Measurements from ENCODE around the gene FAM24A. TPM values are rescaled to one million over a fixed set of nuclear protein-coding genes. Genes with fewer than 3 reads are reported as not detected.
A peak's percentile ranks its signal among the peaks of the same experiment; 100 is the strongest.

FAM24A gene
- polyA plus RNA-seq, 1 donor from 2014 or later, result not detected

DNA sequence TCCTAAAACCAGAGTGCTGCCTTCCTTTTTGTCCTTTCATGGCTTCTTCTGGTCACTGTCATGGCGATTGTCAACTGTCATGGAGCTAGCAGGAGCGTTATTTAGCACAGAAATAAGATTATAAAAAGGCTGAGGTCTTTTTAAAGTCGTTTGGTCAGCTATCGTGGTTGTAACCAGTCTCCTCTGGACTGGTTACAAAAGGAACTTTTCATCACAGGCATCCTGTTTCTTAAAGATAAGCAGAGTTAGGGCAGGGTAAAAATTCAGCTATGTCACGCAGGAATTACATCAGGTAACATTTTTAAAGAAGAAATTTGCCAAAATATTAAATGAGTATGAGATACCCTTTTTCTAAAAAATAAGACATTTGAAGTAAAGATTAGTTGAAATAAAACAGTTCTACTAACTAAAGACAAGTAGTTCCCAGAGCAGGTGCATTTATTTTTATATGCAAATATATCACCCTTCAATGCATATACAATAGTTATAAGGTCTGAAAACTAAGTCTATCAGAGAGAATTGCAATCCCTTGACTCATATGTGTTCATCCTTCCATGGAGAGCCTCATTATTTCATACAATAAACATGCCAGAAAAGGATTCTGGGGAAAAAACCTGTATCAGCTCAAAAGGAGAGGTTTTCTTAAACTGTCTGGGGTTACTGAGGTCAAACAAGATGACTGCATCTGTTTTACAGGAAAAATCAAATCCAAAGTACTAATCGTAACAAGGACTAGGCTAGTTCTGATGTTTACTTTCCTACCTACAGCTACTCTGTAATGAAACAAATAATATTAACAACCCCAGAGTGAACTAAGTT, 20.9 kb downstream of the FAM24A start:
- no peak overlapping the region for H3K9ac ChIP-seq (ENCODE audit: low read length)
- no peak overlapping the region for H3K27ac ChIP-seq (ENCODE audit: low read length)
- no peaks in the 10 kb centered on the region for H3F3A ChIP-seq (ENCODE audit: insufficient read depth, low read length, poor library complexity, severe bottlenecking)
- H3K4me2 ChIP-seq (ENCODE audit: low read length), result no peak overlapping the region
- TF ChIP-seq EZH2 (IDR thresholded peaks at IDR 0.05; ENCODE audit: borderline replicate concordance, insufficient read depth, low read length, poor library complexity, severe bottlenecking), result no peak
- TF ChIP-seq EP300 (conservative IDR thresholded peaks at IDR 0.05; ENCODE audit: poor library complexity, severe bottlenecking), result no peak
- H4K20me1 ChIP-seq (ENCODE audit: insufficient read depth), result no peaks in the 10 kb centered on the region
- no peak overlapping the region for H2AFZ ChIP-seq (ENCODE audit: low read depth, low read length)
- no peak overlapping the region for H3K4me3 ChIP-seq (ENCODE audit: low read length)
- no peaks in the 10 kb centered on the region for H3K79me2 ChIP-seq (replicated peaks; ENCODE audit: insufficient read depth, low read length)
- H3K9me3 ChIP-seq (ENCODE audit: low read length), result no peaks in the 10 kb centered on the region
- H3K27me3 ChIP-seq (ENCODE audit: insufficient read depth, low read depth, low read length), result no peaks in the 10 kb centered on the region
- no peaks in the 10 kb centered on the region for H3K9me2 ChIP-seq (ENCODE audit: insufficient read depth, low read length)
- no peaks in the 10 kb centered on the region for H3K36me3 ChIP-seq (ENCODE audit: insufficient read depth, low read length)

DNA sequence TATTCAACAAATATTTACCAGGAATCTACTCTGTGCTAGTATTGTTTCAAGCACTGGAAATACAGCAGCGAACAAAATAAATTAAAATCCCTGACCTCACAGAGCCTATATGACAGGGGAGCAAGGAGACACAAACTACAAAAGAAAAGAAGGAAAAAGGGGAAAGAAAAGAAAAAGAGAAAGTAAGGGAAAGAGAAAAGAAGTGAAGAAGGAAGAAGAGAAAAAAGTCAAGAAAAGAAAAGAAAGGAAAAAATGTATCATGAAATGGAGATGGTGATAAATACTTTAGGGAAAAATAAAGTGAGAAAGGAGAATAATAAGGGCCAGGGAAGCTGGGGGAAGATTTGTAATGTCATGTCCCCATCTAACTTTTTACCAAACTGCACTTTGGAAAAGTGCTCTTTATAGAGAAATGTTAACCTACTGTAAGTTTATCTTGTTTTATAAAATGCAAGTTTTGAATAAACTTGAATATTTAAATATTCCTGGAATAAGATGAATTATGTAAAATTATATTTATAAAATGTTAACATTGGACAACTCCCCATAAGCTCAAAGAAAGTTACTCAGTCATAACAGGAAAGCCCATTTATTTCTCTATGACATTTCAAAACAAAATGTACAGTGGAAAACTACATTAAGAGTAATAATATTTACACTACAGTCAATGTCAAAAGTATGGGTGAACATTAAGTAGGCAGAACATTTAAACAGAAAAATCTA, 28.9 kb downstream of the FAM24A start:
- no peaks in the 10 kb centered on the region for H3K36me3 ChIP-seq (ENCODE audit: insufficient read depth, low read length)
- H3K27me3 ChIP-seq (ENCODE audit: insufficient read depth, low read depth, low read length), result no peaks in the 10 kb centered on the region
- H3F3A ChIP-seq (ENCODE audit: insufficient read depth, low read length, poor library complexity, severe bottlenecking), result no peaks in the 10 kb centered on the region
- peak overlapping the region; percentile 29 for H3K4me2 ChIP-seq (ENCODE audit: low read length)
- H4K20me1 ChIP-seq (ENCODE audit: insufficient read depth), result no peaks in the 10 kb centered on the region
- peak overlapping the region; percentile 78 for H3K27ac ChIP-seq (ENCODE audit: low read length)
- no peaks in the 10 kb centered on the region for H3K9me3 ChIP-seq (ENCODE audit: low read length)
- H2AFZ ChIP-seq (ENCODE audit: low read depth, low read length), result no peak overlapping the region
- no peak overlapping the region for H3K9ac ChIP-seq (ENCODE audit: low read length)
- no peaks in the 10 kb centered on the region for H3K9me2 ChIP-seq (ENCODE audit: insufficient read depth, low read length)
- H3K4me3 ChIP-seq (ENCODE audit: low read length), result no peak overlapping the region
- TF ChIP-seq EZH2 (IDR thresholded peaks at IDR 0.05; ENCODE audit: borderline replicate concordance, insufficient read depth, low read length, poor library complexity, severe bottlenecking) (no peak), EP300 (conservative IDR thresholded peaks at IDR 0.05; ENCODE audit: poor library complexity, severe bottlenecking) (no peak), SMC3 (conservative IDR thresholded peaks at IDR 0.05; ENCODE audit: poor library complexity) (no peak), REST (IDR thresholded peaks at IDR 0.05; ENCODE audit: borderline replicate concordance) (no peak), MXI1 (conservative IDR thresholded peaks at IDR 0.05; ENCODE audit: poor library complexity, severe bottlenecking) (no peak), TAF1 (IDR thresholded peaks at IDR 0.05; ENCODE audit: low read depth) (no peak), RAD21 (conservative IDR thresholded peaks at IDR 0.05) (no peak), POLR2AphosphoS5 (IDR thresholded peaks at IDR 0.05) (no peak)
- TF ChIP-seq, protein P1, sequence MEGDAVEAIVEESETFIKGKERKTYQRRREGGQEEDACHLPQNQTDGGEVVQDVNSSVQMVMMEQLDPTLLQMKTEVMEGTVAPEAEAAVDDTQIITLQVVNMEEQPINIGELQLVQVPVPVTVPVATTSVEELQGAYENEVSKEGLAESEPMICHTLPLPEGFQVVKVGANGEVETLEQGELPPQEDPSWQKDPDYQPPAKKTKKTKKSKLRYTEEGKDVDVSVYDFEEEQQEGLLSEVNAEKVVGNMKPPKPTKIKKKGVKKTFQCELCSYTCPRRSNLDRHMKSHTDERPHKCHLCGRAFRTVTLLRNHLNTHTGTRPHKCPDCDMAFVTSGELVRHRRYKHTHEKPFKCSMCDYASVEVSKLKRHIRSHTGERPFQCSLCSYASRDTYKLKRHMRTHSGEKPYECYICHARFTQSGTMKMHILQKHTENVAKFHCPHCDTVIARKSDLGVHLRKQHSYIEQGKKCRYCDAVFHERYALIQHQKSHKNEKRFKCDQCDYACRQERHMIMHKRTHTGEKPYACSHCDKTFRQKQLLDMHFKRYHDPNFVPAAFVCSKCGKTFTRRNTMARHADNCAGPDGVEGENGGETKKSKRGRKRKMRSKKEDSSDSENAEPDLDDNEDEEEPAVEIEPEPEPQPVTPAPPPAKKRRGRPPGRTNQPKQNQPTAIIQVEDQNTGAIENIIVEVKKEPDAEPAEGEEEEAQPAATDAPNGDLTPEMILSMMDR (IDR thresholded peaks at IDR 0.05; ENCODE audit: poor library complexity, severe bottlenecking), result no peak
- H3K79me2 ChIP-seq (replicated peaks; ENCODE audit: insufficient read depth, low read length), result no peaks in the 10 kb centered on the region

Data from neural cell (in vitro differentiated cells).